Caco-2 (cell line): Measurements from ENCODE around the gene RABGAP1L. TPM values are rescaled to one million over a fixed set of nuclear protein-coding genes. Genes with fewer than 3 reads are reported as not detected.

Experiments used
- BruUV-seq: library from RNA; stranded (reverse); fragments of 400-500 nt; replicated peaks from 2 replicates; lab custom pipeline; 2021; lab: Mats Ljungman, UMichigan
- CTCF ChIA-PET: fragments of 300-600 bp; sonication (Branson Sonifier 250); formaldehyde crosslinking; loops from one replicate; lab custom pipeline; 2022; ENCODE audit warnings: antibody characterized with exemption; lab: Charles Lee
- POLR2A ChIA-PET: fragments of 300-600 bp; sonication (Branson Sonifier 250); formaldehyde crosslinking; loops from one replicate; lab custom pipeline; 2022; ENCODE audit warnings: antibody characterized with exemption; lab: Charles Lee
- DNase-seq, 2 experiments: peaks; one replicate each; pipeline versions ENCODE4 v3.0.0 to v3.0.0-alpha.2; 2020 to 2022
- H3K27me3 ChIP-seq: replicated peaks from 2 replicates; pipeline ENCODE4 v1.6.0; 2011; ENCODE audit warnings: low read length; ENCODE audit not compliant: control insufficient read depth, insufficient read depth
- H3K36me3 ChIP-seq: 2 replicates; pipeline ENCODE4 v1.5.1; 2011; ENCODE audit warnings: low read length; ENCODE audit not compliant: control insufficient read depth, insufficient read depth
- H3K4me1 ChIP-seq: fragments of 250-450 bp; sonication (Bioruptor Pico); 2 replicates; pipeline ENCODE4 v1.5.1; 2020; ENCODE audit warnings: mild to moderate bottlenecking
- H3K4me3 ChIP-seq: 2 replicates; pipeline ENCODE4 v1.5.1; 2011; ENCODE audit warnings: low read depth, mild to moderate bottlenecking, control low read depth, low read length
- H3K9me3 ChIP-seq: fragments of 250-450 bp; sonication (Bioruptor Pico); 2 replicates; pipeline ENCODE4 v1.5.1; 2020; ENCODE audit warnings: mild to moderate bottlenecking, moderate library complexity
- H3K27ac Mint-ChIP-seq: one replicate; pipeline ENCODE4 v1.8.0; 2022; ENCODE audit warnings: mixed read lengths; ENCODE audit not compliant: unreplicated experiment
- H3K27me3 Mint-ChIP-seq: one replicate; pipeline ENCODE4 v1.8.0; 2022; ENCODE audit warnings: mixed read lengths; ENCODE audit not compliant: insufficient read depth, unreplicated experiment
- H3K36me3 Mint-ChIP-seq: one replicate; pipeline ENCODE4 v1.8.0; 2022; ENCODE audit warnings: mild to moderate bottlenecking, mixed read lengths; ENCODE audit not compliant: insufficient read depth, unreplicated experiment
- H3K4me1 Mint-ChIP-seq: one replicate; pipeline ENCODE4 v1.8.0; 2022; ENCODE audit warnings: low read depth, mixed read lengths; ENCODE audit not compliant: unreplicated experiment
- H3K4me3 Mint-ChIP-seq: one replicate; pipeline ENCODE4 v1.8.0; 2022; ENCODE audit warnings: mild to moderate bottlenecking, moderate library complexity, mixed read lengths; ENCODE audit not compliant: unreplicated experiment
- H3K9me3 Mint-ChIP-seq: one replicate; pipeline ENCODE4 v1.8.0; 2022; ENCODE audit warnings: mixed read lengths; ENCODE audit not compliant: unreplicated experiment
- CTCF ChIP-seq, 2 experiments: fragments of 200-600 bp in 1 of 2; IDR thresholded peaks; 1 replicate in 1 of 2; 2 replicates in 1 of 2; pipeline versions ENCODE4 v1.5.1 to v1.8.0; 2011 to 2022; ENCODE audit warnings: antibody characterized with exemption in 1 of 2, control low read depth in 1 of 2, inconsistent platforms in 1 of 2, low read depth in 1 of 2, low read length in 1 of 2, mild to moderate bottlenecking in 1 of 2, moderate library complexity in 1 of 2; ENCODE audit not compliant: insufficient read depth in 1 of 2, severe bottlenecking in 1 of 2, unreplicated experiment in 1 of 2
- intact Hi-C: fragments of 100-400 bp; cut with micrococcal nuclease; formaldehyde crosslinking; loops from one replicate; pipeline ENCODE4 v1.10.0; 2022; ENCODE audit not compliant: unreplicated experiment
- total RNA-seq: library from RNA; stranded (reverse); gene quantifications from 2 replicates; pipeline ENCODE4 v1.2.3, GENCODE V29; 2022

RABGAP1L gene
- total RNA-seq, 1 experiment from 2014 or later, result 20.3 TPM

GRCh38 chr1:174922121-174922520 is 762.8 kb downstream of the RABGAP1L start:
- no peaks in the 10 kb centered on the region for H3K36me3 Mint-ChIP-seq
- intact Hi-C loops, result no loop called here
- Histone ChIP-seq H3K27me3 (no peaks in the 10 kb centered on the region), H3K4me1 (no peaks in the 10 kb centered on the region), H3K4me3 (no peak overlapping the region), H3K36me3 (no peaks in the 10 kb centered on the region), H3K9me3 (0 out of 2 replicates have a peak, but pooled peaks cover 5% of the 10 kb centered on the region)
- no peaks in the 10 kb centered on the region for H3K27me3 Mint-ChIP-seq
- peaks cover 23% of the 10 kb centered on the region for H3K9me3 Mint-ChIP-seq
- no TSS peak for BruUV-seq
- no peak for DNase-seq
- H3K4me1 Mint-ChIP-seq, result no peaks in the 10 kb centered on the region
- H3K27ac Mint-ChIP-seq, result no peak overlapping the region
- ChIA-PET CTCF (no interaction called here), POLR2A (no interaction called here)
- H3K4me3 Mint-ChIP-seq, result no peak overlapping the region
- no peak for TF ChIP-seq CTCF (IDR thresholded peaks at IDR 0.05; ENCODE audit: insufficient read depth in 1 of 2, low read depth in 1 of 2, low read length in 1 of 2, severe bottlenecking in 1 of 2, unreplicated experiment in 1 of 2)

GRCh38 chr1:174923820-174924219 is 764.5 kb downstream of the RABGAP1L start:
- Mint-ChIP-seq H3K9me3 (peaks cover 23% of the 10 kb centered on the region), H3K36me3 (no peaks in the 10 kb centered on the region), H3K4me3 (no peak overlapping the region), H3K4me1 (peaks cover 8% of the 10 kb centered on the region), H3K27me3 (no peaks in the 10 kb centered on the region), H3K27ac (no peak overlapping the region)
- ChIA-PET POLR2A (no interaction called here), CTCF (no interaction called here)
- intact Hi-C loops, result no loop called here
- no peak for DNase-seq
- no peaks in the 10 kb centered on the region for H3K36me3 ChIP-seq
- no peaks in the 10 kb centered on the region for H3K27me3 ChIP-seq
- TF ChIP-seq CTCF (IDR thresholded peaks at IDR 0.05; ENCODE audit: insufficient read depth in 1 of 2, low read depth in 1 of 2, low read length in 1 of 2, severe bottlenecking in 1 of 2, unreplicated experiment in 1 of 2), result no peak
- H3K9me3 ChIP-seq, result 0 out of 2 replicates have a peak, but pooled peaks cover 5% of the 10 kb centered on the region
- H3K4me3 ChIP-seq, result no peak overlapping the region
- H3K4me1 ChIP-seq, result no peaks in the 10 kb centered on the region; the same call in 1 of the 2 replicates
- BruUV-seq, result no TSS peak

GRCh38 chr1:174928541-174928940 is 769.2 kb downstream of the RABGAP1L start:
- BruUV-seq, result no TSS peak
- H3K4me3 Mint-ChIP-seq, result no peak overlapping the region
- DNase-seq, result no peak
- ChIA-PET POLR2A (no interaction called here), CTCF (no interaction called here)
- Histone ChIP-seq H3K9me3 (no peaks in the 10 kb centered on the region), H3K36me3 (no peaks in the 10 kb centered on the region), H3K4me1 (no peaks in the 10 kb centered on the region; the same call in 1 of the 2 replicates), H3K27me3 (no peaks in the 10 kb centered on the region), H3K4me3 (no peak overlapping the region)
- H3K27me3 Mint-ChIP-seq, result no peaks in the 10 kb centered on the region
- peaks cover 11% of the 10 kb centered on the region for H3K9me3 Mint-ChIP-seq
- intact Hi-C loops, result no loop called here
- H3K4me1 Mint-ChIP-seq, result peaks cover 8% of the 10 kb centered on the region
- no peak overlapping the region for H3K27ac Mint-ChIP-seq
- no peaks in the 10 kb centered on the region for H3K36me3 Mint-ChIP-seq
- TF ChIP-seq CTCF (IDR thresholded peaks at IDR 0.05; ENCODE audit: insufficient read depth in 1 of 2, low read depth in 1 of 2, low read length in 1 of 2, severe bottlenecking in 1 of 2, unreplicated experiment in 1 of 2), result no peak
